ENCODE measurements around the gene TMEM179. TPM values are rescaled to one million over a fixed set of nuclear protein-coding genes. Genes with fewer than 3 reads are reported as not detected.
"Not testable (repeated sequence)": the region's sequence is repeated elsewhere in the genome, so short reads cannot be mapped to it uniquely, and the experiment has no call there.

TMEM179 gene
- total RNA-seq, 1 experiment from 2014 or later = 11.4 TPM

GRCh38 chr14:104637546-104638003 lies 33.0 kb upstream of the TMEM179 start:
- TF ChIP-seq CTCF (conservative IDR thresholded peaks at IDR 0.05) = no peak
- H3K9ac ChIP-seq (ENCODE audit: extremely low read depth, insufficient read length, low read length) = no peak overlapping the region
- H2BK15ac ChIP-seq (ENCODE audit: low read depth, low read length) = no peak overlapping the region
- H4K91ac ChIP-seq (ENCODE audit: insufficient read length, low read depth, low read length) = no peak overlapping the region
- no peaks in the 10 kb centered on the region for H4K20me1 ChIP-seq (ENCODE audit: control insufficient read depth, insufficient read depth, insufficient read length)
- no peak overlapping the region for H2BK20ac ChIP-seq (ENCODE audit: low read depth, low read length, poor library complexity, severe bottlenecking)
- H3K4me2 ChIP-seq (ENCODE audit: insufficient read depth, insufficient read length, low read length) = no peak overlapping the region
- H3K79me1 ChIP-seq (ENCODE audit: insufficient read depth, low read depth, low read length, poor library complexity, severe bottlenecking) = no peaks in the 10 kb centered on the region
- no peak overlapping the region for H3K23ac ChIP-seq (ENCODE audit: insufficient read length, low read depth, low read length)
- no peak overlapping the region for H2AFZ ChIP-seq (ENCODE audit: low read length)
- no peak overlapping the region for H2AK5ac ChIP-seq (ENCODE audit: insufficient read length, low read length)
- H3K36me3 Mint-ChIP-seq (ENCODE audit: insufficient read depth in 1 of 3, low read depth in 3 of 3) = no peaks in the 10 kb centered on the region
- no peaks in the 10 kb centered on the region for H3K9me3 ChIP-seq (ENCODE audit: control insufficient read depth, low read depth, low read length)
- H3K27ac Mint-ChIP-seq = no peak overlapping the region
- no peak overlapping the region for H3K18ac ChIP-seq (ENCODE audit: insufficient read length, low read depth, low read length)
- H3K27me3 ChIP-seq (ENCODE audit: insufficient read depth, low read length) = no peaks in the 10 kb centered on the region
- H3K9me3 Mint-ChIP-seq = no peaks in the 10 kb centered on the region
- no peak for DNase-seq
- H3K14ac ChIP-seq (ENCODE audit: insufficient read depth, low read length) = no peak overlapping the region
- no peak overlapping the region for H4K8ac ChIP-seq (replicated peaks; ENCODE audit: insufficient read length, low read depth, low read length)
- no peaks in the 10 kb centered on the region for H3K23me2 ChIP-seq (ENCODE audit: insufficient read length, low read depth, low read length, poor library complexity, severe bottlenecking)
- H3K56ac ChIP-seq (ENCODE audit: insufficient read length, low read depth, low read length) = no peak overlapping the region
- no peak overlapping the region for H3K4ac ChIP-seq (ENCODE audit: low read depth, low read length)
- H2BK5ac ChIP-seq (ENCODE audit: insufficient read length, low read length) = no peak overlapping the region
- H4K5ac ChIP-seq (ENCODE audit: insufficient read length, low read depth, low read length) = no peak overlapping the region
- no peak overlapping the region for H2BK12ac ChIP-seq (ENCODE audit: insufficient read length, low read depth, low read length)
- H3K27ac ChIP-seq (ENCODE audit: insufficient read length, low read depth, low read length) = no peak overlapping the region
- no CpG with 5 or more reads among the region's 5 CpGs for WGBS (ENCODE audit: extremely low coverage, insufficient read length, low lambda C conversion rate)
- H3K79me2 ChIP-seq (ENCODE audit: insufficient read depth, low read length) = no peaks in the 10 kb centered on the region
- no peak overlapping the region for H3K4me3 Mint-ChIP-seq
- H2BK120ac ChIP-seq (ENCODE audit: low read depth, low read length, poor library complexity, severe bottlenecking) = no peak overlapping the region
- H3K4me1 Mint-ChIP-seq = peaks cover 0 to 8% of the 10 kb centered on the region in 2 experiments; a peak in 2 of 4 replicates
- H3K27me3 Mint-ChIP-seq (ENCODE audit: low read depth) = peaks cover 18% of the 10 kb centered on the region
- no peak overlapping the region for H3T11ph ChIP-seq (ENCODE audit: low read length)
- no peaks in the 10 kb centered on the region for H3K4me1 ChIP-seq (ENCODE audit: insufficient read depth, low read length)

DNA sequence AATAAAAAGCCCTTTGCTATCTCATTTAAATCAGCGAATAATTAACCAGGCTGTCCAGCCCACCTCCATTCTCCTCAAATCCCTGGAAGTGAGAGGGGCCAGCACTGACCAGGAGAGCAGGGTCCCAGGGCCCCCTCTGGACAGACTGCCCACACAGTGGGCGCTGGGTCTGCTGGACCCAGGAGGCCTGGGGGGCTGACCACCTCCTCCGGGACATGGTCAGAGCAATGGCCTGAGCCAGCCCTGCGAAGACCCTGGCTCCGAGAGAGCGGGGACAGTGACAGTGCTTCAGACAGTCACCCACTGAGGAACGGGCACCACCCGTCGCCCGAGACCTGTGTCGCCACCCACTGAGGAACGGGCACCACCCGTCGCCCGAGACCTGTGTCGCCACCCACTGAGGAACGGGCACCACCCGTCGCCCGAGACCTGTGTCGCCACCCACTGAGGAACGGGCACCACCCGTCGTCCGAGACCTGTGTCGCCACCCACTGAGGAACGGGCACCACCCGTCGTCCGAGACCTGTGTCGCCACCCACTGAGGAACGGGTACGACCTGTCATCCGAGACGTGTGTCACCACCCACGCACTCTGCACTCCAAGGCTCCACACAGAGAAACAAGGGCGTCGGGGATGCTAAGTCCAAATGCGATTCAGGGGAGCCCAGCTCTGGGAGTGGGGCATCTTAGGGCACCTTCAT lies 32.4 kb upstream of the TMEM179 start:
- H3K4ac ChIP-seq (ENCODE audit: low read depth, low read length); H4K8ac ChIP-seq (replicated peaks; ENCODE audit: insufficient read length, low read depth, low read length); H3K56ac ChIP-seq (ENCODE audit: insufficient read length, low read depth, low read length); H2AK5ac ChIP-seq (ENCODE audit: insufficient read length, low read length); H3K23ac ChIP-seq (ENCODE audit: insufficient read length, low read depth, low read length); H3K23me2 ChIP-seq (ENCODE audit: insufficient read length, low read depth, low read length, poor library complexity, severe bottlenecking); H3K18ac ChIP-seq (ENCODE audit: insufficient read length, low read depth, low read length); H2BK120ac ChIP-seq (ENCODE audit: low read depth, low read length, poor library complexity, severe bottlenecking); H2BK5ac ChIP-seq (ENCODE audit: insufficient read length, low read length); H3K9me3 Mint-ChIP-seq; H3K4me2 ChIP-seq (ENCODE audit: insufficient read depth, insufficient read length, low read length); H2BK15ac ChIP-seq (ENCODE audit: low read depth, low read length); H3K14ac ChIP-seq (ENCODE audit: insufficient read depth, low read length); H4K5ac ChIP-seq (ENCODE audit: insufficient read length, low read depth, low read length); H3K9ac ChIP-seq (ENCODE audit: extremely low read depth, insufficient read length, low read length); H3K4me1 ChIP-seq (ENCODE audit: insufficient read depth, low read length); H3K27me3 ChIP-seq (ENCODE audit: insufficient read depth, low read length); H3K4me1 Mint-ChIP-seq; H3K27ac Mint-ChIP-seq; H3K79me2 ChIP-seq (ENCODE audit: insufficient read depth, low read length); H4K20me1 ChIP-seq (ENCODE audit: control insufficient read depth, insufficient read depth, insufficient read length); H3K9me3 ChIP-seq (ENCODE audit: control insufficient read depth, low read depth, low read length); DNase-seq; H3K36me3 Mint-ChIP-seq (ENCODE audit: insufficient read depth in 1 of 3, low read depth in 3 of 3); H2BK20ac ChIP-seq (ENCODE audit: low read depth, low read length, poor library complexity, severe bottlenecking); H2AFZ ChIP-seq (ENCODE audit: low read length); H3K27ac ChIP-seq (ENCODE audit: insufficient read length, low read depth, low read length); H2BK12ac ChIP-seq (ENCODE audit: insufficient read length, low read depth, low read length); H3T11ph ChIP-seq (ENCODE audit: low read length); H4K91ac ChIP-seq (ENCODE audit: insufficient read length, low read depth, low read length); H3K4me3 Mint-ChIP-seq; H3K79me1 ChIP-seq (ENCODE audit: insufficient read depth, low read depth, low read length, poor library complexity, severe bottlenecking): not testable (repeated sequence)
- peaks cover 18% of the 10 kb centered on the region for H3K27me3 Mint-ChIP-seq (ENCODE audit: low read depth)
- no CpG with 5 or more reads among the region's 39 CpGs for WGBS (ENCODE audit: extremely low coverage, insufficient read length, low lambda C conversion rate)

Data from H9 (cell line).